Skin of body (tissue), 2 donors: ENCODE data around the gene CLTCL1. TPM values are rescaled to one million over a fixed set of nuclear protein-coding genes. Genes with fewer than 3 reads are reported as not detected.
"Not testable (repeated sequence)": the region's sequence is repeated elsewhere in the genome, so short reads cannot be mapped to it uniquely, and the experiment has no call there.

ENCODE experiments used
- DNase-seq: peaks from one replicate; lab custom pipeline; 2025; lab: John Stamatoyannopoulos, UW
- total RNA-seq: library from RNA; depleted of rRNA; stranded (reverse); fragments of >200 nt; gene quantifications from one replicate; pipeline ENCODE4 v1.2.3, GENCODE V29; 2014

CLTCL1 gene
- total RNA-seq, 1 donor from 2014 or later: 12.3 TPM

DNA sequence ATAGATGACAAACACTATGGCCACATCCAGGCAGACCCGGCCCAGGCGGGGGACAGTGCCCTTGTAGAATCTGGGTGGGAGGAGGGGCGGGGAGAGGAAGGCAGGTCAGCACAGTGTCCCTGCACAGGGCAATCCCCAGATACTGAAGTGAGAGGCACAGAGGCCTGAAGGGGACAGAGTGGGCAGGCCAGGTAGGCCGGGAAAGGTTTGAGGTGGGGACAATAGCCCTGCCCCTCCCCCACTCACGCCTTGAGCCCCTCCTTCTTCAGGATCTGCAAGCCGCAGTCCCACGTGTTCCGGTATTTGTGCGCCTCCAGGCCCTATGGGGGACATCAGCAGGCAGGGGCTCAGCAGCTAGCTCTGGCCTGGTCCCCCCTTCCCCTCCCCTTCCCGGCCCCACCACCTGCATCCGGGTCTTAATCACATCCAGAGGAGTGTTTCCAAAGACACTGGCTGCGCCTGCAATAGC lies 115.3 kb downstream of the CLTCL1 start:
- DNase-seq: no peak

DNA sequence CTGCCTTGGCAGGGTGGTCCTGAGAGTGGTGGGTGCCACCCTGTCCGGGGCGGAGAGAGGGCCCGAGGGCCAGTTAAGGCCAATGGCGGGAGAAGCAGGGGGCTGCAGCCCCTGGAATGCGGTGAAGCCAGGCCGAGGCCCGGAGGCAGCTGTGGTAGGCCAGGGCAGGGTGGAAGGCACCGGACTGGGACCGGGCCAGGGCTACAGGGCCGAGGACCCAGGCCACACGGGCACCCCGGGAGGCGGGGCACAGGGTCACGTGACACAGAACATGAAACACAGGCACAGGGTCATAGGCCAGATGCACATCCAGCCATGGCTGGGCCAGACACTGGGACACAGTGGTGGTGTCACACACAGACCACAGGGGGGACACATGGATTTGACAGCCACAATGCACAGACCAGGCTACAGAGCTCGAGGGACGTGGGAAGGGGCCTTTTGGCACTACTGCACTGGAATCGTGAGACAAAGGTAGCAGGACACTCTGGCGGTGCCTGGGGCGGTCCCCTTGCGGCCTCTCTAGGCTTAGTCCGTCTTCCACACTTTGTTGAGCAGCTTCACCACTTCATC lies 115.8 kb downstream of the CLTCL1 start:
- DNase-seq: no peak

DNA sequence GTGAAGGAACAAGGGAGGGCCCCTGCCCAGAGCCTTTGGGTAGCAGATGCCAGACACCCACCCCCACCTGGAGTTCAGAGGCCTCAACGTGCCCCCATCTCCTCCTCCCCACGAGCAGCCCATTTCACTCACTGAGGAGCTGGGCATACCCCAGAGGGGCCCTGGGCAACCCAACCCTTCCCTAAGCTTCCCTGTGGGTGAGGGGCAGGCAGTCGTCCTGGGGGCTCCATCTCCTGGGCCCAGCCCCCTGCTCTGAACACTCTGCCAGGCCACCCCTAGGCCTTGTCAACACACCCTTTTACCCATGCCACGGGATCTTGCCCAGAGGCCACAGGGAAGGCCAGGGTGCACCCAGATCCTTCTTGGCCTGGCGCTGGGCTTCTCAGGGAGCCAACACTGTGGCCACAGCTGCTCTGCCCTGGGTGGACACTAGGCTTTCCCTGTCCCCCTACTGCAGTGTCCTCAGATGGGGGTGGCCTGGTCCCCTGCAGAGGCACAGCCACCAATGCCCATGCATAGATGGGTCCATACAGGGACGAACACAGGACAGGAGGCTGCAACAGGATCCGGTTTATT lies 116.4 kb downstream of the CLTCL1 start:
- no peak for DNase-seq

DNA sequence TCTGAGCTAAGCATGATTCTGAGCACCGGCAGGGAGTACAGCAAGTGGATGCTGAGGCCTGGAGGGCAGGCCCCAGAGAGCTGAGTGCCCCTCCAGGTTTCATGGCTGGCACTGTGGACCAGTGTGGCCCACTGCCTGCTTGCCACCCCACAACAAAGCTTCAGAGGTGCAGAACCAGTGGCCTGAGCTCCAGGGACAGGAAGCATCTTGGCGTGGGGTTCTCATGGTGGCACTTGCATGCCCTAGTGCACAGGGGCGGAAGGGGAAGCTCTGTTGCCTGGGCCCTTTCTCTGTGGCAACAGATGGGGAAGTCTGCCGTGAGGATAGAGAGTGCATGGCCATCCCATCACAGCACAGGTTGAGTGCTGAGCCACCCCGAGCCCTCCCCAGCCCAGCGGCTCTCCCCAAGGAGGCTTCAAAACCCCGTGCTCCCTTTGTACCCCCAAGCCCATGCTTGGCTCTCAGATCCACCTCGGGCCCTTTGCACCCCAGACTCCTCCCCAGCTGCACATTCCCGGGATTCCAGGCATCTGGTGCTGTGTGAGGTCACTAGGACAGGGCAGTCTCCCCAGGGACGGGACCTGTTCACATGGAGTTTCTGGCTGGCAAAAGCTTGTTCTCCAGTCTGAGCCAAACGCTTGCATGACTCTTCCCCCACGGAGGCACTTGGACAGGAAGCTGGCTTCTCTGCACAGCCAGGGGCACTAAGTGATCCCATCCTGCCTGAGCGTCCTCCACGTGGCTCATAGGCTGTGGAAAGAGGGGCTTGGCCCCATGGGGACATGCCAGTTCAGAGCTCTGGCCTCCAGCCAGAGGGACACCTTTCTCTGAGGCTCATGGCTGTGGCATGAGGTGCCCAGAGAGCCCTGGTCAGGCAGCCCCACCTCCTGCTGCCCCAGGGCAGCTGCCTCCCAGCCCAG lies 117.2 kb downstream of the CLTCL1 start:
- DNase-seq: no peak

DNA sequence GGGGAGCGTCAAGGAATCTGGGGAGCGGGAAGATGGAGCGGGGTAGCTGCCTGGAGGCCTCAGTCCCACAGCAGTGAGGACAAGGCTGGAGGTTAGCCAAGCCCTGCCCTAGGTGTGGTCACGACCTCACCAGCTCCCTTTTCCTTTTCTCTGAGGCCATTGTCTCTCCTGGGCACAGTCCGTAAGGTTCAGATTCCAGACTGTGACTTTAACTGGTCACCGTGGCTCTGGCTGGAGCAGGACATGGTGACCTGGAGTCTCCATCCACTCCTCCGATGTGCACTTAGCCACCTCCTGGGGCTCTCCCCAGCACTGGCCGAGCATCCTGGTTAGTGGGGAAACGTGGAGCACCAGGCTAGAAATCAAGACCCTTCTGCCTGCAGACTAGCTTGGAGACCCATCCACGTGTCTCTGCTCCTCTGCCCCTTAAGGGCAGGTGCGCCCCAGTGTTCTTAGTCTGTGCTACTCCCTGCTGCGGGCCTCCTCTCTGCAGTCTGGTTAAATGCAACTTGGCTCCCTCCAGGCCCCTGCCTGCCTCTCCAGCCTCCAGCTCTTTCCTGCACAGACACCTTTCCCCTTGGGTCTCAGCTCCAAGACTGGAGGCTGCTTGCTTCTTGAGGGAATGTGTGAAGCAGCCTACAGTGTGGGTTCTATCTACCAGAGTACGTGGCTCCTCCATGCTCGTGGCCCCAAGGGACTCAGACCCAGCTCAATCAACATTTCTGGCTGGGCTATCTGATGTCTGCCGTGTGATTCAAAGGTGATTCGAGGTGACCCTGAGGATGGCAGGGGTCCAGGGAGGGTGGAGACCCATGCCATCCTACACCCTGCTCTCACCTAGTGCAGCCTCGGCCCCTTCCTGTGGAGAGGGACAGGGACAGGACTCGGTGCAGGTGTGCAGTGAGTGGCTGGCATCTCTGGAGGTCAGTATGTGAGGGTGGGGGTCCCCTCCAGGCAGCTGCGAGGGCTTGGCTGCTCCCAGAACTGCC lies 118.2 kb downstream of the CLTCL1 start:
- no peak for DNase-seq

DNA sequence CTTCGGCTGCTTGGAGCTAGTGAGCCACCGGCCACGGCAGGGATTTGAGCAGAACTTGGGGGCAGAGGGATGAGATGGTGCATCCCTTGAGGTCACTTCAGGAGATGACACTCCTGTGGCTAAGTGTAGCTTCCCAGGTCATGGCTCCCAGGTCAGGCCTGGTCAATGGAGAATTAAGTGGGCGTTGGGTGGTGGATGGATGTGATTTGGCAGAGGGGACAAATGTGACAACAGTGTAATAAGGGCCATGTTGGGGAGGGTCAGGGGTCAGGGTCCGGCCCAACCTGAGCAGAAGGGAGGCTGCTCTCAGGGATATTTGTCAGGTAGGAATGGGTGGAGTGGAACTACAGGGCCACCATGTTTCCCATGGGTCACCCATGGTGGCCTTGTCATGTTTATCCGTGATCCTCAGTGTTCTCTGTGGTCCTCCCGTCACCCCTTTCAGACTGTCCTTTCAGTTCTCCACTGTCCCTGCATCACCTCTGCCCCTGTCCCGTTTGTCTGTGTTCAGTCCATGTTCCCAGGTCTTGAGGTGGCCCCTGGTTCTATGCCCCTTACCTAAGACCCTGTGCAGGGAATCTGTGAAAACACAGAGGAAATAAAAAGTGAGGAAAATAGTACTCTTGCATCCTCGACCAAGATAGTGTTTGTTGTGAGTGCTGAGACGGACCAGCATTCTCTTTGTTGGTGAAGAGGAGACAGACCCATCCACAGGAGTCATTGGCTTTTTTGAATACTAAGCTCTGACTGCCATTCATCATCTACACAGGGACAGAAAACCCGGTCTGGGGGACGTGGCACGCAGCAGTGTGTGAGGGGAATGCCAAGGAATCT lies 119.1 kb downstream of the CLTCL1 start:
- DNase-seq: no peak

DNA sequence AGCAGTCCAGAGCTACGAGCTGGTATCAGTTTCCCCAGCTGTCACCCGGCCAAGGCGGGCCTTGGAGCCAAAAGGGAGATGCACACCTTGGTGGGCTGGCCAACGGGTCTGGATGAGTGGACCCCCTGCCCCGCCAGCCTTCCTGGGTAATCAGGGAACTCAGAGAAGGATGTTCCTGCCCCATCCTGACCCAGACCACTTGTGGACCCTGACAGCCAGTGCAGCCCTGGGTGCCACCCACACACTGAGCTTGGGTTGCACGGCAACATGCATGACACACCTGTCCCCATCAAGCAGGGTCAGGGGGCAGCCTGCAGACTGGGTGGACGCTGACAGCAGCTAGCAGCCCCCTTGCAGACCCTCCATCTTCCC lies 121.6 kb downstream of the CLTCL1 start:
- no peak for DNase-seq

DNA sequence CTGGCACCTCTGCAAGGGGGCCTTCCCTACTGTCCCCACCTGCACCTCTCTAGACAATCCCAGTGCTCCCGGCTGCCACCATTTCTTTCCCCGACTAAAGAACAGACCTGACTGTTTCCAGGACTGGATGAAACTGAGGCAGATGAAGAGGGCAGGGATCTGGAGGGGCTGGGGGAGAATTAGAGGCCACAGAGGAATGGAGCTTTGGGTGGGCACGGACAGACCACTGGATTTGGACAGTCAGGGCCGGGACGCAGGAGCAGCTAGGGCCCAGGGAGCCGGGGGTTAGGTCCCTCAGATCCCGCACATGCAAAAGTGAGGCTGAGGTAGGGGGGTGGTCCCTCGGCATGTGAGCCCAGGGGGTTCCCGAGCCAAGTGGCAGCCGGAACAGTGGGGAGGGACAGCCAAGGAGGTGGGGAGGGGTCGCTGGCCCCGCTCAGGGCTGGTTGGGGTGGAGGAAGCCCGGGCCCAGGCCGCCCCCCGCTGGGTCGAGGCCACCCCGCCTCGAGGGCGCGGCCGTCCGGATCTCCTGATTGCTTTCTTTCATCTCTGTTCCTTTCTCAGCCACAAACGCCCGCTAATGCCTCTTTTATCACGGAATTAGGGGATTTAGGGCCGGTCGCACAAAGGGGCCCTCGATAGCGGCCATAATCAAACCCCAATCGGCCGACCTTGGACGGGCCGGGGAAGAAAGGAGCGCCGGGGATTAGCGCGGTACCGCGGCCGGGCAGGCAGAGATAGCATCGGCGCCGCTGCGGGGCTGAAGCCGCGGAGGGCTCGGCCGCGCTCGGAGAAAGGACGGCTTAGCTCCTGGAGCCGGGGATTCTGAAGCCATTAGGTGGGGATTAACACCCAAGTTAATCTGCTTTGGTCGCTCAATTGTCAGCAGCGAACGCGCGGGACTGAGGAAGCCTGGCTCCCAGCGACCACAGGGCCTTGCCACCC lies 122.2 kb downstream of the CLTCL1 start:
- DNase-seq: no peak

DNA sequence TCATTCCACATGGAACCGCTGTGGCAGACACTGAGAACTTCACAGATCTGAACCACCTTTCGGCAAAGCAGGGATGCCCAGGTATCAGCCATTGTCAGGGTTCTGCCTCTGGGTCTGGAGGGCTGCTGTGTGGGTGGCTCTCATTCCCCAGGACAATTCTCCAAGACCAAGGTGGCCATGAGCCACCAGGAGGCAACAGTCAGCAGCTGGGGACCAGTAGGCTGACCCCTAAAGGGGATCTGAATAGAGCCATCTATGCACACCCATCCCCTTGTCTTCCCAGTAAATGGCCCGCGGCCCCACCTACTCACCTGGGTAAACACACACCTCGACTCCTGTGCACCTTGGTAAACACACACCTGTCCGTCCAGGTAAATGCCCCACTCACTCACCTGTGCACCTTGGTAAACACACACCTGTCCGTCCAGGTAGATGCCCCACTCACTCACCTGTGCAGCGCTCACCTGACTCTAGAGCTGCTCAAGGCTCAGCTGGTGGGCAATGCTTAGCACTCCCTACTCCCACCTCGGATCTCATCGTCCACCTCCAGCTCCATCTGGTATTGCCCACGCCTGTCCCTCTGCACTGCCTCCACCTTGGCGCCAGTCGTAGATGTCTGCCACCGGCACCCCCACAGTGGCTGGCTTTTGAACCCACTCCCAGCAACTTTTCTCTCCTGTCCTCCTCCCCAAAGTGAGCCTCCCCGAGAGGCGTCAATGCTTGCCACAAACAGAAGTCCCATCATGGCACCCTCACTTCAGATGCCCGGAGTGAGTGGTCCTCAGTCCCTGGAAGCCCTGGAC lies 123.2 kb downstream of the CLTCL1 start:
- DNase-seq: no peak

DNA sequence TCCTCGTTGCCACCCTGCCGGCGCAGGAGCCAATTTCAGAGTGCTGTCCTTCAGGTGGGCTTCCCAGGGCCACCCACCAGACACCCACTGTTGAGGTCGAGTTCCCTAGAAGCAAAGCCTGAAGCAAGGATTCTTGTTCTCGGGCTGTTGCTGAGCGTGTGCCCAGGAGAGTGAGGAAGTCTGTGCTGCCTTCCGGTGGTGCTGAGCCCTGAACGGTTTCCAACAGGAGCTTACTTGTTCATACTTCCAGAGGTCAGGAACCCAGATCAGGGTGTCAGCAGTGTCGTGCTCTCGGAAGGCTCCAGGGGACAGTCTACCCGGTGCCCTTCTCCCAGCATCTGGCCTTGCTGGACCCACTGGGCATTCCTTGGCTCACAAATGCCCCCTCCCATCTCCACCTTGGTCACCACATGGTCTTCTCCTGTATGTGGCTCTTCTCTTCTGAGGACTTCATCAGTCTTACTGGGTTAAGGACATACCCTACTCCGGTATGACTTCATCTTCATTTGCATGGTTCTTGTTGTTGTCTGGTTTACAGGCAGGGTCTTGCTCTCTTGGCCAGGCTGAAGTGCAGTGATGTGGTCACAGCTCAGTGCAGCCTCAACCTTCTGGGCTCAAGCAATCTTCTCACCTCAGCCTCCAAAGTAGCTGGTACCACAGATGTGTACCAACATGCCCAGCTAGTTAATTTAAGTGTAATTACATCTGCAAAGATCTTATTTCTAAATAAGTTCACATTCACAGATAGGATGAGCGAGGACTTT lies 124.2 kb downstream of the CLTCL1 start:
- no peak for DNase-seq

DNA sequence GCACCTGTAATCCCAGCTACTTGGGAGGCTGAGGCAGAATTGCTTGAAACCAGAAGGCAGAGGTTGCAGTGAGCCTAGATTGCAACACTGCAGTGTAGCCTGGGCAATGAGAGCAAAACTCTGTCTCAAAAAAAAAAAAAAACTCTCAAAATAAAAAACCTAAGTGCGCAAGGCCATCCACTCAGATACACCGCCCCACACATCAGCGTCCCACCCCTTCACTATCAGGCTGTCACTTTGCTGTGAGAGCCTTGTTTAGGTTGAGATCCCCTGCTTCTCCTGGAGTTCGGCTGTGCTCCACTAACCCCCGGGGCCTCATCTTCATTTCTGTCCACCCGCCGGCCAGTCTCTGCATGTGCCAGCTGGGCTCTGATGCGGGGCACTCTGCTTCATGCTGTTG lies 125.1 kb downstream of the CLTCL1 start:
- DNase-seq: no peak

DNA sequence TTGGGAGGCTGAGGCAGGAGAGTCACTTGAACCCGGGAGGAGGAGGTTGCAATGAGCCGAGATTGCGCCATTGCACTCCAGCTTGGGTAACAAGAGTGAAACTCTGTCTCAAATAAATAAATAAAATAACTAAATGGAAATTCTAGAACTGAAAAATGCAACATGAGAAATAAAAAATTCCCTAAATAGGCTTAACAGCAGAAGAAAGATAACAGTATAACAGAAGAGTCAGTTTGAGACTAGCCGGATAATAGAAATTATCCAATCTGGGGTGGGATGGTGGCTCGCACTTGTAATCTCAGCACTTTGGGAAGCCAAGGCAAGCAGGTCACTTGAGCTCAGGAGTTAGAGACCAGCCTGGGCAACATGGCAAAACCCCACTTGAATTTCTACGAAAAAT lies 127.1 kb downstream of the CLTCL1 start:
- DNase-seq: no peak

DNA sequence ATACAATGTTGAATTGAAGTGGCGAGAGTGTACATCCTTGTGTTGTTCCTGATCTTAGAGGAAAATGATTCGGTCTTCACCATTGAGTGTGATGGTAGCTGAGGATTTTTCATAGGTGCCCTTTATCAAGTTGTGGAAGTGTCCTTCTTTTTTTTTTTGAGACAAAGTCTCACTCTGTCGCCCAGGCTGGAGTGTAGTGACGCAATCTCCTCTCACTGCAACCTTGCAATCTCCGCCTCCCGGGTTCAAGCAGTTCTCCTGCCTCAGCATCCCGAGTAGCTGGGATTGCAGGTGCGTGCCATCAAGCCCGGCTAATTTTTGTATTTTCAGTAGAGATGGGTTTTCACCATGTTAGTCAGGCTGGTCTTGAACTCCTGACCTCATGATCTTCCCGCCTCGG lies 132.9 kb downstream of the CLTCL1 start:
- not testable (repeated sequence) for DNase-seq

DNA sequence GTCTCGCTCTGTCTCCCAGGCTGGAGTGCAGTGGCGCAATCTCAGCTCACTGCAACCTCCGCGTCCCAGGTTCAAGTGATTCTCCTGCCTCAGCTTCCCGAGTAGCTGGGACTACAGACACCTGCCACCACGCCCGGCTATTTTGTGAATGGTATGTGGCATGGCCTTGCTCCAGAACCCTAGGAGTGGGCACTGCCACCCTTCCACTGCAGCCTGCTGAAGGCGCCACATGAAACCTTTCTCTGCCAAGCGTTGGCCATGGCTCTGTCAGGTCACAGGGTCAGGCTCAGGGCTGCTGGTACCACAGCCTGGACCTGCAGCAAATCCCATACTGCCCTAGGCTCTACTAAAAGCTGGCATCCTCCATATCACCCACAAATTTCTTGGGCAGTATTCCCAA lies 135.4 kb downstream of the CLTCL1 start:
- not testable (repeated sequence) for DNase-seq

DNA sequence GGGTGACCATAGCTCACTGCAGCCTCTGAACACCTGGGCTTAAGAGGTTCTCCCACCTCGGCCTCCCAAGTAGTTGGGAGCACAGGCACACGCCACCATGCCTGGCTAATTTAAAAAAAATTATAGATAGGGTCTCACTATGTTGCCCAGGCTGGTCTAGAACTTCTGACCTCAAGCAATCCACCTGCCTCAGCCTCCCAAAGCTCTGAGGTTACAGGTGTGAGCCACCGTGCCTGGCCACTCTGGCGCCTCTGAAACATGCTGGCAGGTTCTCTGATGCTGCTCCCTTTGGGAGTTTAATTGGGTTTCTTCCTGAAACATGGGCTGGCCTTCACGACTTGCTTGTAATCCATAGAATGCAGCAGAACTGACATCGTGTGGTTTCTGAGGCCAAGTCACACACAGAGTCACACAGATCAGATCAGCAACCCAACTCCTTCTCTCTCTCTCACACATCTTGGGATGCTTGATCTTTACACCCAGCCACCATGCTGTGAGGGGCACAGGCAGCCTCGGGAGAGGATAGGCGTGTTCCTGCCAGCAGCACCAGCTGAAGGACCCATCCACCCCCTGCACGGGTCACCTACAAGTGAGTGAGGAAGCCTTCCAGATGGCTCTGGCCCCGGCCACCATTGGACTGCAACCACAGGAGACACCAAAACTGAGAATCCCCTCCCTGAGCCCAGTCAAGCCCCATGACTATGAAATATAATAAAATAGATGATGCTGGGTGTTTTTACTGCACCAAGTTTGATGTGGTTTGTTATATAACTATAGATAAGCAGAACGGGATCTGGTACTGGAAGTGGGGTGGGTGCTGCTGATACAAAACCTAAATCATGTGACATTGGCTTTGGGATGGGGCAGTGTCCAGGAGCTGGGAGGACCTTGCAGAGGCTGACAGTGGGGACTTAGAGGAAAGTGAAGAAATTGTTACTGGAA lies 138.3 kb downstream of the CLTCL1 start:
- no peak for DNase-seq
